Osteoblast (primary cell): ENCODE results near the gene ESPL1. TPM values are rescaled to one million over a fixed set of nuclear protein-coding genes. Genes with fewer than 3 reads are reported as not detected.

Experiments
- DNase-seq: peaks from one replicate; pipeline ENCODE4 v3.0.0; 2011; ENCODE audit warnings: low spot score, mixed read lengths; ENCODE audit not compliant: insufficient read length; ENCODE audit errors: missing footprints
- H2AFZ ChIP-seq: 2 replicates; pipeline ENCODE4 v1.6.0; 2011; ENCODE audit warnings: mild to moderate bottlenecking, low read length
- H3K27ac ChIP-seq: 2 replicates; pipeline ENCODE4 v1.5.1; 2011; ENCODE audit warnings: mild to moderate bottlenecking, low read depth, low read length, moderate library complexity
- H3K27me3 ChIP-seq: 2 replicates; pipeline ENCODE4 v1.6.0; 2012; ENCODE audit warnings: mild to moderate bottlenecking, control low read depth, inconsistent platforms, low read length, moderate library complexity; ENCODE audit not compliant: insufficient read depth
- H3K36me3 ChIP-seq: 2 replicates; pipeline ENCODE4 v1.5.1; 2011; ENCODE audit warnings: mild to moderate bottlenecking, low read length, control low read depth, moderate library complexity; ENCODE audit not compliant: insufficient read depth
- H3K4me1 ChIP-seq: 2 replicates; pipeline ENCODE4 v1.5.1; 2011; ENCODE audit warnings: mild to moderate bottlenecking, low read length, control low read depth, moderate library complexity; ENCODE audit not compliant: insufficient read depth
- H3K4me2 ChIP-seq: 2 replicates; pipeline ENCODE4 v1.6.0; 2011; ENCODE audit warnings: mild to moderate bottlenecking, low read length; ENCODE audit not compliant: insufficient read depth
- H3K4me3 ChIP-seq: fragments of 200-600 bp; sonication (generic); 3 replicates; pipeline ENCODE4 v1.5.1; 2012; ENCODE audit warnings: mild to moderate bottlenecking, low read length, inconsistent platforms; ENCODE audit not compliant: insufficient read depth
- H3K79me2 ChIP-seq: 2 replicates; pipeline ENCODE4 v1.6.0; 2012; ENCODE audit warnings: mild to moderate bottlenecking, low read length, control low read depth, inconsistent platforms; ENCODE audit not compliant: insufficient read depth
- H3K9me3 ChIP-seq: 2 replicates; pipeline ENCODE4 v1.5.1; 2011; ENCODE audit warnings: low read depth, low read length, control low read depth
- H4K20me1 ChIP-seq: 2 replicates; pipeline ENCODE4 v1.6.0; 2012; ENCODE audit warnings: mild to moderate bottlenecking, low read length, control low read depth; ENCODE audit not compliant: insufficient read depth
- CTCF ChIP-seq: IDR thresholded peaks from 2 replicates; pipeline ENCODE4 v1.5.1; 2011; ENCODE audit warnings: mild to moderate bottlenecking, low read depth, low read length, moderate library complexity; ENCODE audit errors: extremely low read depth
- total RNA-seq: library from RNA; depleted of rRNA; stranded (reverse); fragments of >200 nt; gene quantifications from 2 replicates; pipeline ENCODE4 v1.2.3, GENCODE V29; 2012

Gene ESPL1
- total RNA-seq, 1 donor, result 0.72 TPM

GRCh38 chr12:53265783-53266182, 2.3 kb upstream of the ESPL1 start:
- Histone ChIP-seq H4K20me1 (peaks cover 2% of the 10 kb centered on the region), H3K9me3 (no peaks in the 10 kb centered on the region), H3K4me2 (no peak overlapping the region), H3K27me3 (no peaks in the 10 kb centered on the region), H3K27ac (no peak overlapping the region), H3K4me3 (no peak overlapping the region), H2AFZ (no peak overlapping the region), H3K79me2 (peaks cover 22% of the 10 kb centered on the region), H3K4me1 (peaks cover 15% of the 10 kb centered on the region), H3K36me3 (peaks cover 3% of the 10 kb centered on the region)
- TF ChIP-seq CTCF, result no peak
- DNase-seq, result peak; percentile 88

- Histone ChIP-seq H2AFZ (peak overlapping the region; percentile 98), H3K79me2 (peaks cover 27% of the 10 kb centered on the region), H3K36me3 (peaks cover 10% of the 10 kb centered on the region), H3K4me3 (peak overlapping the region; percentile 90), H3K27ac (peak overlapping the region; percentile 69), H3K4me2 (peak overlapping the region; percentile 98), H4K20me1 (peaks cover 2% of the 10 kb centered on the region), H3K27me3 (no peaks in the 10 kb centered on the region), H3K9me3 (no peaks in the 10 kb centered on the region), H3K4me1 (peaks cover 15% of the 10 kb centered on the region)
- DNase-seq, result no peak
- TF ChIP-seq CTCF, result no peak
These were observed 647 bp upstream of the ESPL1 start for GRCh38 chr12:53267306-53267998.

- peaks cover 15% of the 10 kb centered on the region for H3K4me1 ChIP-seq
- H3K9me3 ChIP-seq, result no peaks in the 10 kb centered on the region
- peak; percentile 87 for DNase-seq
- peaks cover 2% of the 10 kb centered on the region for H4K20me1 ChIP-seq
- no peaks in the 10 kb centered on the region for H3K27me3 ChIP-seq
- H2AFZ ChIP-seq, result peak overlapping the region; percentile 98
- peak overlapping the region; percentile 98 for H3K4me2 ChIP-seq
- peak overlapping the region; percentile 90 for H3K4me3 ChIP-seq
- peak overlapping the region; percentile 69 for H3K27ac ChIP-seq
- H3K79me2 ChIP-seq, result peaks cover 27% of the 10 kb centered on the region
- peaks cover 10% of the 10 kb centered on the region for H3K36me3 ChIP-seq
- no peak for TF ChIP-seq CTCF
These were observed 797 bp downstream of the ESPL1 start for GRCh38 chr12:53268630-53269562.

GRCh38 chr12:53274445-53274844, 6.3 kb downstream of the ESPL1 start:
- H3K27ac ChIP-seq, result no peak overlapping the region
- H3K79me2 ChIP-seq, result peaks cover 19% of the 10 kb centered on the region
- H3K4me1 ChIP-seq, result peaks cover 2% of the 10 kb centered on the region
- peaks cover 28% of the 10 kb centered on the region for H3K36me3 ChIP-seq
- H3K27me3 ChIP-seq, result no peaks in the 10 kb centered on the region
- DNase-seq, result peak; percentile 37
- peaks cover 2% of the 10 kb centered on the region for H4K20me1 ChIP-seq
- H3K4me3 ChIP-seq, result no peak overlapping the region
- TF ChIP-seq CTCF, result no peak
- H3K4me2 ChIP-seq, result no peak overlapping the region
- H3K9me3 ChIP-seq, result no peaks in the 10 kb centered on the region
- no peak overlapping the region for H2AFZ ChIP-seq
